HL-60 (cell line): ENCODE measurements around the gene HPCAL4.

ENCODE experiments used
- DNase-seq, 2 experiments: peaks; one replicate each; pipeline ENCODE4 v3.0.0-alpha.2; 2010 to 2020; ENCODE audit warnings: low read depth in 1 of 2, low spot score in 1 of 2
- H3K27ac ChIP-seq: fragments of 250-450 bp; sonication (Bioruptor Pico); replicated peaks from 2 replicates; pipeline ENCODE4 v1.5.1; 2020; ENCODE audit warnings: mild to moderate bottlenecking, moderate library complexity
- H3K27me3 ChIP-seq: fragments of 250-450 bp; sonication (Bioruptor Pico); 2 replicates; pipeline ENCODE4 v1.5.1; 2021; ENCODE audit warnings: mild to moderate bottlenecking, moderate library complexity; ENCODE audit not compliant: insufficient read depth, poor library complexity, severe bottlenecking
- H3K4me3 ChIP-seq: replicated peaks from 2 replicates; pipeline ENCODE4 v1.5.1; 2011; ENCODE audit warnings: mild to moderate bottlenecking, control low read depth, low read length; ENCODE audit not compliant: insufficient read depth
- CTCF ChIP-seq: IDR thresholded peaks from one replicate; pipeline ENCODE4 v1.5.1; 2011; ENCODE audit warnings: low read length, control low read depth, inconsistent platforms; ENCODE audit not compliant: insufficient read depth
- GABPA ChIP-seq: IDR thresholded peaks from 2 replicates; pipeline ENCODE4 v1.6.1; 2012; ENCODE audit warnings: low read depth
- POLR2AphosphoS5 ChIP-seq: IDR thresholded peaks from 2 replicates; pipeline ENCODE4 v1.6.1; 2012; ENCODE audit warnings: low read depth
- REST ChIP-seq: IDR thresholded peaks from 2 replicates; pipeline ENCODE4 v1.6.1; 2012; ENCODE audit warnings: low read depth; ENCODE audit not compliant: insufficient replicate concordance
- SPI1 ChIP-seq: IDR thresholded peaks from 2 replicates; pipeline ENCODE4 v1.6.1; 2012; ENCODE audit warnings: low read depth, mild to moderate bottlenecking, borderline replicate concordance

Gene HPCAL4

GRCh38 chr1:39628807-39629350 is 62.4 kb downstream of the HPCAL4 start:
- no peak overlapping the region for H3K27ac ChIP-seq
- H3K27me3 ChIP-seq = no peaks in the 10 kb centered on the region
- TF ChIP-seq CTCF = no peak
- no peak for TF ChIP-seq GABPA
- no peak for TF ChIP-seq POLR2AphosphoS5
- TF ChIP-seq SPI1 = no peak
- TF ChIP-seq REST = no peak
- no peak for DNase-seq
- H3K4me3 ChIP-seq = no peak overlapping the region
